ENCODE data around the gene LPAR1. TPM values are rescaled to one million over a fixed set of nuclear protein-coding genes. Genes with fewer than 3 reads are reported as not detected.

The LPAR1 gene
- total and polyA plus RNA-seq, 2 donors (not counting 1 experiment from before 2014, with no cell fraction given), result 222 to 240 TPM

GRCh38 chr9:110837401-110838005, 200.8 kb downstream of the LPAR1 start:
- no peaks in the 10 kb centered on the region for H3K79me2 ChIP-seq (ENCODE audit: control insufficient read depth, insufficient read depth, low read length)
- H3K36me3 ChIP-seq (ENCODE audit: control insufficient read depth, insufficient read depth, low read length), result no peaks in the 10 kb centered on the region
- no peak for DNase-seq (ENCODE audit: low read depth in 2 of 2)
- H3K27me3 ChIP-seq (ENCODE audit: control insufficient read depth, insufficient read depth, low read length), result no peaks in the 10 kb centered on the region
- H3K9ac ChIP-seq (ENCODE audit: insufficient read depth, low read length), result no peak overlapping the region
- H3K27ac ChIP-seq (ENCODE audit: insufficient read depth, low read length), result no peak overlapping the region
- H2AFZ ChIP-seq (ENCODE audit: low read length), result no peak overlapping the region
- TF ChIP-seq CTCF (conservative IDR thresholded peaks at IDR 0.05 in 1 of 2, IDR thresholded peaks at IDR 0.05 in 1 of 2; ENCODE audit: low read depth in 1 of 2, low read length in 2 of 2) (no peak), EZH2 (IDR thresholded peaks at IDR 0.05; ENCODE audit: low read length, missing control alignments) (no peak)
- H3K4me3 ChIP-seq (replicated peaks in 1 of 4; ENCODE audit: control extremely low read depth in 1 of 4, insufficient read depth in 1 of 4, low read depth in 3 of 4, low read length in 4 of 4), result no peak overlapping the region
- no peaks in the 10 kb centered on the region for H3K9me3 ChIP-seq (ENCODE audit: control insufficient read depth, insufficient read depth, low read depth, low read length)
- H3K4me1 ChIP-seq (ENCODE audit: control insufficient read depth, extremely low read depth, insufficient read depth, low read length), result peaks cover 17% of the 10 kb centered on the region
- no peak overlapping the region for H3K4me2 ChIP-seq (ENCODE audit: extremely low read depth, insufficient read depth, low read length)
- H4K20me1 ChIP-seq (ENCODE audit: control insufficient read depth, extremely low read depth, insufficient read depth, low read length), result no peaks in the 10 kb centered on the region

- H3K9ac ChIP-seq (ENCODE audit: insufficient read depth, low read length), result no peak overlapping the region
Measured at GRCh38 chr9:110835859-110836271, 202.4 kb downstream of the LPAR1 start.

GRCh38 chr9:110835404-110835803, 202.9 kb downstream of the LPAR1 start:
- Histone ChIP-seq H3K4me3 (replicated peaks in 1 of 4; ENCODE audit: control extremely low read depth in 1 of 4, insufficient read depth in 1 of 4, low read depth in 3 of 4, low read length in 4 of 4) (no peak overlapping the region), H3K27me3 (ENCODE audit: control insufficient read depth, insufficient read depth, low read length) (no peaks in the 10 kb centered on the region), H3K4me2 (ENCODE audit: extremely low read depth, insufficient read depth, low read length) (no peak overlapping the region), H3K9me3 (ENCODE audit: control insufficient read depth, insufficient read depth, low read depth, low read length) (no peaks in the 10 kb centered on the region), H3K4me1 (ENCODE audit: control insufficient read depth, extremely low read depth, insufficient read depth, low read length) (peaks cover 17% of the 10 kb centered on the region), H3K27ac (ENCODE audit: insufficient read depth, low read length) (no peak overlapping the region), H2AFZ (ENCODE audit: low read length) (no peak overlapping the region), H4K20me1 (ENCODE audit: control insufficient read depth, extremely low read depth, insufficient read depth, low read length) (no peaks in the 10 kb centered on the region), H3K79me2 (ENCODE audit: control insufficient read depth, insufficient read depth, low read length) (no peaks in the 10 kb centered on the region), H3K36me3 (ENCODE audit: control insufficient read depth, insufficient read depth, low read length) (no peaks in the 10 kb centered on the region), H3K9ac (ENCODE audit: insufficient read depth, low read length) (no peak overlapping the region)
- no peak for TF ChIP-seq EZH2 (IDR thresholded peaks at IDR 0.05; ENCODE audit: low read length, missing control alignments)
- TF ChIP-seq CTCF (conservative IDR thresholded peaks at IDR 0.05 in 1 of 2, IDR thresholded peaks at IDR 0.05 in 1 of 2; ENCODE audit: low read depth in 1 of 2, low read length in 2 of 2), result no peak
- DNase-seq (ENCODE audit: low read depth in 2 of 2), result peak; percentile 68 to 93

More at GRCh38 chr9:110835859-110836271, 202.4 kb downstream of the LPAR1 start:
- Histone ChIP-seq H3K4me3 (replicated peaks in 1 of 4; ENCODE audit: control extremely low read depth in 1 of 4, insufficient read depth in 1 of 4, low read depth in 3 of 4, low read length in 4 of 4) (no peak overlapping the region), H2AFZ (ENCODE audit: low read length) (no peak overlapping the region), H3K4me1 (ENCODE audit: control insufficient read depth, extremely low read depth, insufficient read depth, low read length) (peaks cover 17% of the 10 kb centered on the region), H4K20me1 (ENCODE audit: control insufficient read depth, extremely low read depth, insufficient read depth, low read length) (no peaks in the 10 kb centered on the region), H3K79me2 (ENCODE audit: control insufficient read depth, insufficient read depth, low read length) (no peaks in the 10 kb centered on the region), H3K36me3 (ENCODE audit: control insufficient read depth, insufficient read depth, low read length) (no peaks in the 10 kb centered on the region), H3K4me2 (ENCODE audit: extremely low read depth, insufficient read depth, low read length) (peak overlapping the region; percentile 1), H3K9me3 (ENCODE audit: control insufficient read depth, insufficient read depth, low read depth, low read length) (no peaks in the 10 kb centered on the region), H3K27me3 (ENCODE audit: control insufficient read depth, insufficient read depth, low read length) (no peaks in the 10 kb centered on the region), H3K27ac (ENCODE audit: insufficient read depth, low read length) (peak overlapping the region; percentile 56)
- peak; percentile 20 to 86 for DNase-seq (ENCODE audit: low read depth in 2 of 2)
- TF ChIP-seq EZH2 (IDR thresholded peaks at IDR 0.05; ENCODE audit: low read length, missing control alignments) (no peak), CTCF (conservative IDR thresholded peaks at IDR 0.05 in 1 of 2, IDR thresholded peaks at IDR 0.05 in 1 of 2; ENCODE audit: low read depth in 1 of 2, low read length in 2 of 2) (no peak)

Data from fibroblast of lung (primary cell).